DOHH2 (cell line): Measurements from ENCODE around the gene RGS7.

Source experiments
- H3F3A ChIP-seq: fragments of 200-600 bp; sonication (generic), shearing (Covaris generic); 2 replicates; pipeline ENCODE4 v1.6.0; 2016; ENCODE audit warnings: antibody characterized with exemption, mild to moderate bottlenecking; ENCODE audit not compliant: control insufficient read depth, insufficient read depth
- H3K27ac ChIP-seq: fragments of 200-600 bp; sonication (generic); 2 replicates; pipeline ENCODE4 v1.5.1; 2014; ENCODE audit warnings: low read depth, mild to moderate bottlenecking, low read length, moderate library complexity
- H3K27me3 ChIP-seq: fragments of 200-600 bp; sonication (generic); 2 replicates; pipeline ENCODE4 v1.6.1; 2014; ENCODE audit warnings: mild to moderate bottlenecking, low read length, mixed read lengths; ENCODE audit not compliant: control insufficient read depth
- H3K36me3 ChIP-seq: fragments of 200-600 bp; sonication (generic); 2 replicates; pipeline ENCODE4 v1.6.1; 2014; ENCODE audit warnings: mild to moderate bottlenecking, low read length, moderate library complexity, mixed read lengths; ENCODE audit not compliant: control insufficient read depth
- H3K4me1 ChIP-seq: fragments of 200-600 bp; sonication (generic); 2 replicates; pipeline ENCODE4 v1.6.1; 2014; ENCODE audit warnings: mild to moderate bottlenecking, low read length, mixed read lengths; ENCODE audit not compliant: control insufficient read depth
- H3K4me2 ChIP-seq: fragments of 200-600 bp; sonication (generic); 2 replicates; pipeline ENCODE4 v1.6.0; 2014; ENCODE audit warnings: mild to moderate bottlenecking, low read length, moderate library complexity
- H3K4me3 ChIP-seq: fragments of 200-600 bp; sonication (generic); 2 replicates; pipeline ENCODE4 v1.5.1; 2014; ENCODE audit warnings: mild to moderate bottlenecking, low read length, mixed read lengths
- H3K79me2 ChIP-seq: fragments of 200-600 bp; sonication (generic); 2 replicates; pipeline ENCODE4 v1.6.1; 2014; ENCODE audit warnings: mild to moderate bottlenecking, low read length, mixed read lengths; ENCODE audit not compliant: control insufficient read depth
- H3K9me2 ChIP-seq: fragments of 200-600 bp; sonication (generic); replicated peaks from 2 replicates; pipeline ENCODE4 v1.6.1; 2014; ENCODE audit warnings: mild to moderate bottlenecking, low read length, mixed read lengths; ENCODE audit not compliant: control insufficient read depth
- H3K9me3 ChIP-seq: fragments of 200-600 bp; sonication (generic); 2 replicates; pipeline ENCODE4 v1.6.1; 2014; ENCODE audit warnings: antibody characterized with exemption, low read length, mixed read lengths; ENCODE audit not compliant: control insufficient read depth, insufficient read depth
- H4K20me1 ChIP-seq: fragments of 200-600 bp; sonication (generic); 2 replicates; pipeline ENCODE4 v1.6.0; 2014; ENCODE audit warnings: low read depth, mild to moderate bottlenecking, antibody characterized with exemption, low read length, moderate library complexity; ENCODE audit not compliant: control insufficient read depth, insufficient read depth
- CTCF ChIP-seq: fragments of 200-600 bp; sonication (generic); IDR thresholded peaks from one replicate; pipeline ENCODE4 v1.5.1; 2014; ENCODE audit warnings: antibody characterized with exemption, mild to moderate bottlenecking, low read depth, low read length; ENCODE audit not compliant: poor library complexity, severe bottlenecking
- EZH2phosphoT487 ChIP-seq: fragments of 200-600 bp; sonication (generic); IDR thresholded peaks from 2 replicates; pipeline ENCODE4 v1.6.1; 2017; ENCODE audit warnings: borderline replicate concordance, mild to moderate bottlenecking, antibody characterized with exemption, low read length, moderate library complexity, mixed read lengths

Gene RGS7

GRCh38 chr1:240917976-240918375 lies 439.0 kb downstream of the RGS7 start:
- Histone ChIP-seq H3K27ac (no peak overlapping the region), H3K4me1 (peaks cover 6% of the 10 kb centered on the region), H4K20me1 (no peaks in the 10 kb centered on the region), H3K27me3 (no peaks in the 10 kb centered on the region), H3K9me2 (no peaks in the 10 kb centered on the region), H3F3A (no peaks in the 10 kb centered on the region), H3K36me3 (no peaks in the 10 kb centered on the region), H3K4me3 (no peak overlapping the region), H3K79me2 (no peaks in the 10 kb centered on the region), H3K9me3 (no peaks in the 10 kb centered on the region), H3K4me2 (no peak overlapping the region)
- TF ChIP-seq CTCF = no peak
- no peak for TF ChIP-seq EZH2phosphoT487

GRCh38 chr1:240914506-240914905 lies 442.5 kb downstream of the RGS7 start:
- Histone ChIP-seq H3K27me3 (no peaks in the 10 kb centered on the region), H3K36me3 (no peaks in the 10 kb centered on the region), H3K4me3 (no peak overlapping the region), H3K79me2 (no peaks in the 10 kb centered on the region), H3F3A (peaks cover 13% of the 10 kb centered on the region), H4K20me1 (no peaks in the 10 kb centered on the region), H3K4me2 (no peak overlapping the region), H3K27ac (no peak overlapping the region), H3K9me2 (no peaks in the 10 kb centered on the region), H3K4me1 (peaks cover 38% of the 10 kb centered on the region), H3K9me3 (no peaks in the 10 kb centered on the region)
- TF ChIP-seq EZH2phosphoT487 (no peak), CTCF (no peak)

- no peaks in the 10 kb centered on the region for H3K9me2 ChIP-seq
- TF ChIP-seq EZH2phosphoT487 = no peak
- no peak for TF ChIP-seq CTCF
- H3F3A ChIP-seq = peaks cover 16% of the 10 kb centered on the region
- no peaks in the 10 kb centered on the region for H4K20me1 ChIP-seq
- H3K27ac ChIP-seq = no peak overlapping the region
- no peaks in the 10 kb centered on the region for H3K9me3 ChIP-seq
- no peaks in the 10 kb centered on the region for H3K27me3 ChIP-seq
- no peak overlapping the region for H3K4me3 ChIP-seq
- H3K4me2 ChIP-seq = no peak overlapping the region
- no peaks in the 10 kb centered on the region for H3K79me2 ChIP-seq
- H3K4me1 ChIP-seq = peaks cover 50% of the 10 kb centered on the region
- H3K36me3 ChIP-seq = no peaks in the 10 kb centered on the region
These were observed 444.2 kb downstream of the RGS7 start for GRCh38 chr1:240912821-240913220.
